ENCODE measurements around the gene DDIT3. TPM values are rescaled to one million over a fixed set of nuclear protein-coding genes. Genes with fewer than 3 reads are reported as not detected.
"Not testable (repeated sequence)": the region's sequence is repeated elsewhere in the genome, so short reads cannot be mapped to it uniquely, and the experiment has no call there.

DDIT3 gene
- total RNA-seq, 1 experiment from 2014 or later: 79.2 TPM

GRCh38 chr12:57502311-57502969 is 17.9 kb downstream of the DDIT3 start:
- peaks cover 93% of the 10 kb centered on the region for H3K36me3 Mint-ChIP-seq (ENCODE audit: insufficient read depth, unreplicated experiment)
- H3K4me1 ChIP-seq; H3K36me3 ChIP-seq (ENCODE audit: control insufficient read depth, insufficient read depth, low read length); H3K4me1 Mint-ChIP-seq (ENCODE audit: low read depth, unreplicated experiment); POLR2A ChIA-PET; H3K4me3 ChIP-seq (ENCODE audit: low read depth, low read length); DNase-seq; H3K9me3 ChIP-seq; H3K27me3 ChIP-seq (replicated peaks; ENCODE audit: control insufficient read depth, insufficient read depth, low read length); CTCF ChIA-PET; BruUV-seq (replicated peaks); intact Hi-C loops (cut with micrococcal nuclease; ENCODE audit: unreplicated experiment); H3K27ac Mint-ChIP-seq (ENCODE audit: unreplicated experiment); H3K4me3 Mint-ChIP-seq (ENCODE audit: unreplicated experiment); H3K27me3 Mint-ChIP-seq (ENCODE audit: insufficient read depth, unreplicated experiment); H3K9me3 Mint-ChIP-seq (ENCODE audit: unreplicated experiment): not testable (repeated sequence)

- no peak overlapping the region for H3K4me3 ChIP-seq (ENCODE audit: low read depth, low read length)
- POLR2A ChIA-PET: interaction anchor here (0.5 kb wide), 1 partner anchor 14 kb away, joined by 3 read pairs; no protein-coding TSS in a partner anchor
- peaks cover 4% of the 10 kb centered on the region; the same call in 1 of the 2 replicates for H3K36me3 ChIP-seq (ENCODE audit: control insufficient read depth, insufficient read depth, low read length)
- DNase-seq: no peak
- intact Hi-C loops (cut with micrococcal nuclease; ENCODE audit: unreplicated experiment): no loop called here
- peaks cover 6% of the 10 kb centered on the region for H3K9me3 Mint-ChIP-seq (ENCODE audit: unreplicated experiment)
- peaks cover 15% of the 10 kb centered on the region for H3K4me1 Mint-ChIP-seq (ENCODE audit: low read depth, unreplicated experiment)
- H3K27ac Mint-ChIP-seq (ENCODE audit: unreplicated experiment): no peak overlapping the region
- BruUV-seq (replicated peaks): no TSS peak
- H3K27me3 Mint-ChIP-seq (ENCODE audit: insufficient read depth, unreplicated experiment): no peaks in the 10 kb centered on the region
- H3K9me3 ChIP-seq: no peaks in the 10 kb centered on the region
- no peak overlapping the region for H3K4me3 Mint-ChIP-seq (ENCODE audit: unreplicated experiment)
- no peak for TF ChIP-seq CTCF (IDR thresholded peaks at IDR 0.05; ENCODE audit: insufficient read depth in 1 of 2, low read depth in 1 of 2, low read length in 1 of 2, severe bottlenecking in 1 of 2, unreplicated experiment in 1 of 2)
- H3K4me1 ChIP-seq: no peaks in the 10 kb centered on the region
- peaks cover 100% of the 10 kb centered on the region for H3K36me3 Mint-ChIP-seq (ENCODE audit: insufficient read depth, unreplicated experiment)
- H3K27me3 ChIP-seq (replicated peaks; ENCODE audit: control insufficient read depth, insufficient read depth, low read length): no peaks in the 10 kb centered on the region
- CTCF ChIA-PET: no interaction called here
Observed at GRCh38 chr12:57500213-57500612, 20.1 kb downstream of the DDIT3 start.

DNA sequence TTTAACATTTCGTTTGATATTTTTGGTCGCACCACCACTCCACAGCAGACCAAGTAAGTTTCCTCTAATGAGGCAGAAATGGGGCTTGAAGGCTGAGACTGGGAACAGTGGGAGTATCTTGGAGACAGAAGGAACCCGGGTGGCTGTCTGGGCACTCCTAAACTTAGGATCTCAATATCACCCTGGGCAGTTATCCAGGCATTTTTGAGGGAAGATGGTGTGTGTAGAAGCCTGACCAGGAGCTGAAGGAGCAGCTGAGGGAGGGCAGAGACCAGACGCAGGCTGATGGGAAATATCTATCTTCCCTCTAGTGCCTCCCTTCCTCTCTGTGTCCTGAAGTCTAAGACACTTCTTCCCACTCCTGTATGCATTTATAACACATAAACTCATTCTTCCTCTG is 21.7 kb downstream of the DDIT3 start:
- POLR2A ChIA-PET: interaction anchor here (0.7 kb wide), 1 partner anchor 38 kb away, joined by 5 read pairs; no protein-coding TSS in a partner anchor
- Mint-ChIP-seq H3K36me3 (ENCODE audit: insufficient read depth, unreplicated experiment) (peaks cover 93% of the 10 kb centered on the region), H3K4me1 (ENCODE audit: low read depth, unreplicated experiment) (peaks cover 10% of the 10 kb centered on the region), H3K27ac (ENCODE audit: unreplicated experiment) (peak overlapping the region; percentile 39), H3K27me3 (ENCODE audit: insufficient read depth, unreplicated experiment) (no peaks in the 10 kb centered on the region), H3K4me3 (ENCODE audit: unreplicated experiment) (no peak overlapping the region), H3K9me3 (ENCODE audit: unreplicated experiment) (peaks cover 6% of the 10 kb centered on the region)
- intact Hi-C loops (cut with micrococcal nuclease; ENCODE audit: unreplicated experiment): no loop called here
- H3K4me1 ChIP-seq: no peaks in the 10 kb centered on the region
- H3K4me3 ChIP-seq (ENCODE audit: low read depth, low read length): no peak overlapping the region
- BruUV-seq (replicated peaks): no TSS peak
- peaks cover 4% of the 10 kb centered on the region; the same call in 1 of the 2 replicates for H3K36me3 ChIP-seq (ENCODE audit: control insufficient read depth, insufficient read depth, low read length)
- H3K9me3 ChIP-seq: no peaks in the 10 kb centered on the region
- no peaks in the 10 kb centered on the region for H3K27me3 ChIP-seq (replicated peaks; ENCODE audit: control insufficient read depth, insufficient read depth, low read length)
- DNase-seq: no peak
- TF ChIP-seq CTCF (IDR thresholded peaks at IDR 0.05; ENCODE audit: insufficient read depth in 1 of 2, low read depth in 1 of 2, low read length in 1 of 2, severe bottlenecking in 1 of 2, unreplicated experiment in 1 of 2): no peak
- CTCF ChIA-PET: interaction anchor here (0.5 kb wide), 1 partner anchor 285 kb away, joined by 4 read pairs; no protein-coding TSS in a partner anchor

Measured in Caco-2 (cell line).